GM23338 (cell line): ENCODE results near the gene CCBE1. TPM values are rescaled to one million over a fixed set of nuclear protein-coding genes. Genes with fewer than 3 reads are reported as not detected.

Source experiments
- ATAC-seq: fragments of 200-7000 bp; cut with Tn5 transposase; 3 replicates; pipeline ENCODE4 v1.9.1; 2020
- DNase-seq: peaks from one replicate; pipeline ENCODE4 v3.0.0-alpha.2; 2015; ENCODE audit warnings: low spot score
- H2AFZ ChIP-seq: fragments of 200-600 bp; sonication (generic); 2 replicates; pipeline ENCODE4 v1.8.0; 2016; ENCODE audit warnings: antibody characterized with exemption, mild to moderate bottlenecking, moderate library complexity
- H3F3A ChIP-seq: fragments of 200-600 bp; sonication (generic); replicated peaks from 2 replicates; pipeline ENCODE4 v1.8.0; 2017; ENCODE audit warnings: antibody characterized with exemption, mixed run types, low read depth
- H3K27ac ChIP-seq: fragments of 200-600 bp; sonication (generic); 2 replicates; pipeline ENCODE4 v1.6.1; 2016; ENCODE audit warnings: low read depth
- H3K27me3 ChIP-seq: fragments of 200-600 bp; sonication (generic); 2 replicates; pipeline ENCODE4 v1.8.0; 2016; ENCODE audit warnings: mild to moderate bottlenecking, mixed run types, moderate library complexity; ENCODE audit not compliant: insufficient read depth
- H3K36me3 ChIP-seq: fragments of 200-600 bp; sonication (generic); 2 replicates; pipeline ENCODE4 v1.8.0; 2016; ENCODE audit warnings: mild to moderate bottlenecking; ENCODE audit not compliant: insufficient read depth
- H3K4me1 ChIP-seq: fragments of 200-600 bp; sonication (generic); 2 replicates; pipeline ENCODE4 v1.8.0; 2016; ENCODE audit warnings: mild to moderate bottlenecking, moderate library complexity; ENCODE audit not compliant: insufficient read depth
- H3K4me2 ChIP-seq: fragments of 200-600 bp; sonication (generic); 2 replicates; pipeline ENCODE4 v1.7.1; 2017; ENCODE audit warnings: mixed run types
- H3K4me3 ChIP-seq: fragments of 200-600 bp; sonication (generic); 2 replicates; pipeline ENCODE4 v1.6.1; 2016; ENCODE audit warnings: mixed run types
- H3K79me2 ChIP-seq: fragments of 200-600 bp; sonication (generic); replicated peaks from 2 replicates; pipeline ENCODE4 v1.8.0; 2017; ENCODE audit warnings: mild to moderate bottlenecking; ENCODE audit not compliant: insufficient read depth
- H3K9me2 ChIP-seq: fragments of 200-600 bp; sonication (generic); 2 replicates; pipeline ENCODE4 v1.8.0; 2017; ENCODE audit not compliant: insufficient read depth
- H4K20me1 ChIP-seq: fragments of 200-600 bp; sonication (generic); replicated peaks from 2 replicates; pipeline ENCODE4 v1.8.0; 2017; ENCODE audit warnings: mild to moderate bottlenecking; ENCODE audit not compliant: insufficient read depth
- H3K27ac Mint-ChIP-seq: 2 replicates; pipeline ENCODE4 v1.8.0; 2020; ENCODE audit warnings: inconsistent platforms, mild to moderate bottlenecking, moderate library complexity, mixed read lengths
- H3K27me3 Mint-ChIP-seq: 3 replicates; pipeline ENCODE4 v1.8.0; 2022; ENCODE audit warnings: low read depth, mild to moderate bottlenecking, moderate library complexity, mixed read lengths, inconsistent platforms; ENCODE audit not compliant: insufficient read depth, poor library complexity
- H3K36me3 Mint-ChIP-seq: 3 replicates; pipeline ENCODE4 v1.8.0; 2021; ENCODE audit warnings: low read depth, mild to moderate bottlenecking, inconsistent platforms, moderate library complexity, mixed read lengths
- H3K4me1 Mint-ChIP-seq: 3 replicates; pipeline ENCODE4 v1.8.0; 2020; ENCODE audit warnings: mild to moderate bottlenecking, inconsistent platforms, mixed read lengths
- H3K4me3 Mint-ChIP-seq: 3 replicates; pipeline ENCODE4 v1.8.0; 2021; ENCODE audit warnings: moderate library complexity, mild to moderate bottlenecking, inconsistent platforms, mixed read lengths
- H3K9me3 Mint-ChIP-seq: 3 replicates; pipeline ENCODE4 v1.8.0; 2020; ENCODE audit warnings: moderate library complexity, mild to moderate bottlenecking, inconsistent platforms, mixed read lengths
- CREB1 ChIP-seq: fragments of 250-450 bp; sonication (Bioruptor Pico); IDR thresholded peaks from 2 replicates; pipeline ENCODE4 v1.5.0; 2020; ENCODE audit warnings: low read depth, mild to moderate bottlenecking, moderate library complexity
- CTCF ChIP-seq, 2 experiments: fragments of 200-600 bp in 1 of 2; sonication (generic) in 1 of 2; conservative IDR thresholded peaks; 2 replicates each; pipeline versions ENCODE4 v1.5.1 to v1.6.1; 2016 to 2017; ENCODE audit warnings: antibody characterized with exemption in 2 of 2, low read depth in 2 of 2, mild to moderate bottlenecking in 2 of 2, moderate library complexity in 1 of 2
- EZH2 ChIP-seq: fragments of 200-600 bp; sonication (generic); IDR thresholded peaks from one replicate; pipeline ENCODE4 v1.8.0; 2017; ENCODE audit warnings: antibody characterized with exemption, mild to moderate bottlenecking, low read depth; ENCODE audit not compliant: unreplicated experiment
- EZH2phosphoT487 ChIP-seq: fragments of 200-600 bp; sonication (generic); IDR thresholded peaks from one replicate; pipeline ENCODE4 v1.8.1; 2018; ENCODE audit warnings: antibody characterized with exemption; ENCODE audit not compliant: unreplicated experiment
- JUNB ChIP-seq: IDR thresholded peaks from one replicate; pipeline ENCODE4 v1.6.1; 2016; ENCODE audit warnings: antibody characterized with exemption; ENCODE audit not compliant: unreplicated experiment
- NANOG ChIP-seq: IDR thresholded peaks from 2 replicates; pipeline ENCODE4 v1.6.1; 2016; ENCODE audit warnings: antibody characterized with exemption, borderline replicate concordance
- POLR2AphosphoS5 ChIP-seq: IDR thresholded peaks from 2 replicates; pipeline ENCODE4 v1.6.1; 2016; ENCODE audit warnings: antibody characterized with exemption, low read depth
- STAT1 ChIP-seq: IDR thresholded peaks from one replicate; pipeline ENCODE4 v1.6.1; 2016; ENCODE audit warnings: antibody characterized with exemption; ENCODE audit not compliant: unreplicated experiment
- ZNF114 ChIP-seq: fragments of 250-450 bp; sonication (Bioruptor Pico); IDR thresholded peaks from 2 replicates; pipeline ENCODE4 v1.5.0; 2020; ENCODE audit warnings: mild to moderate bottlenecking, moderate library complexity
- ZNF331 ChIP-seq: fragments of 250-450 bp; sonication (Bioruptor Pico); IDR thresholded peaks from 2 replicates; pipeline ENCODE4 v1.5.0; 2020; ENCODE audit warnings: low read depth, mild to moderate bottlenecking, moderate library complexity
- ZNF462 ChIP-seq: fragments of 250-450 bp; sonication (Bioruptor Pico); IDR thresholded peaks from 2 replicates; pipeline ENCODE4 v1.5.0; 2020; ENCODE audit warnings: mild to moderate bottlenecking, moderate library complexity
- polyA plus RNA-seq: library from polyadenylated mRNA; unstranded; fragments of >200 nt; fragmentation: Nextera tagmentation; extraction: Ambion mirVana; gene quantifications from 2 replicates; pipeline ENCODE4 v1.2.1, GENCODE V29; 2016
- total RNA-seq: library from RNA; depleted of rRNA; stranded (reverse); fragments of >200 nt; shearing (Covaris generic); gene quantifications from 2 replicates; pipeline ENCODE4 v1.2.3, GENCODE V29; 2014
- TF ChIP-seq, protein P1 (sequence below): IDR thresholded peaks from one replicate; pipeline ENCODE4 v1.6.1; 2018; ENCODE audit warnings: antibody characterized with exemption; ENCODE audit not compliant: unreplicated experiment
- TF ChIP-seq, protein P2 (sequence below): IDR thresholded peaks from 2 replicates; pipeline ENCODE4 v1.6.1; 2016; ENCODE audit warnings: antibody characterized with exemption

Gene CCBE1
- total and polyA plus RNA-seq, 2 experiments from 2014 or later: 2.1 to 2.6 TPM

- Mint-ChIP-seq H3K9me3 (no peaks in the 10 kb centered on the region), H3K36me3 (no peaks in the 10 kb centered on the region), H3K27ac (no peak overlapping the region), H3K4me1 (peaks cover 61% of the 10 kb centered on the region), H3K4me3 (no peak overlapping the region), H3K27me3 (peaks cover 9% of the 10 kb centered on the region)
- Histone ChIP-seq H3K4me3 (no peak overlapping the region), H3K4me1 (peaks cover 48% of the 10 kb centered on the region), H3F3A (no peaks in the 10 kb centered on the region), H3K27me3 (peaks cover 13% of the 10 kb centered on the region), H3K4me2 (no peak overlapping the region), H3K79me2 (no peaks in the 10 kb centered on the region), H2AFZ (no peak overlapping the region), H4K20me1 (no peaks in the 10 kb centered on the region), H3K9me2 (peaks cover 10% of the 10 kb centered on the region), H3K27ac (no peak overlapping the region), H3K36me3 (no peaks in the 10 kb centered on the region)
- ATAC-seq (no peak), DNase-seq (no peak)
- TF ChIP-seq ZNF331 (CRISPR knock-in tag) (no peak), EZH2 (no peak), EZH2phosphoT487 (no peak), JUNB (no peak), POLR2AphosphoS5 (no peak), CREB1 (no peak), ZNF114 (no peak), ZNF462 (CRISPR knock-in tag) (no peak), CTCF (conservative IDR thresholded peaks at IDR 0.05; ENCODE audit: low read depth in 2 of 2) (no peak), NANOG (no peak), STAT1 (no peak)
- TF ChIP-seq, protein P1, sequence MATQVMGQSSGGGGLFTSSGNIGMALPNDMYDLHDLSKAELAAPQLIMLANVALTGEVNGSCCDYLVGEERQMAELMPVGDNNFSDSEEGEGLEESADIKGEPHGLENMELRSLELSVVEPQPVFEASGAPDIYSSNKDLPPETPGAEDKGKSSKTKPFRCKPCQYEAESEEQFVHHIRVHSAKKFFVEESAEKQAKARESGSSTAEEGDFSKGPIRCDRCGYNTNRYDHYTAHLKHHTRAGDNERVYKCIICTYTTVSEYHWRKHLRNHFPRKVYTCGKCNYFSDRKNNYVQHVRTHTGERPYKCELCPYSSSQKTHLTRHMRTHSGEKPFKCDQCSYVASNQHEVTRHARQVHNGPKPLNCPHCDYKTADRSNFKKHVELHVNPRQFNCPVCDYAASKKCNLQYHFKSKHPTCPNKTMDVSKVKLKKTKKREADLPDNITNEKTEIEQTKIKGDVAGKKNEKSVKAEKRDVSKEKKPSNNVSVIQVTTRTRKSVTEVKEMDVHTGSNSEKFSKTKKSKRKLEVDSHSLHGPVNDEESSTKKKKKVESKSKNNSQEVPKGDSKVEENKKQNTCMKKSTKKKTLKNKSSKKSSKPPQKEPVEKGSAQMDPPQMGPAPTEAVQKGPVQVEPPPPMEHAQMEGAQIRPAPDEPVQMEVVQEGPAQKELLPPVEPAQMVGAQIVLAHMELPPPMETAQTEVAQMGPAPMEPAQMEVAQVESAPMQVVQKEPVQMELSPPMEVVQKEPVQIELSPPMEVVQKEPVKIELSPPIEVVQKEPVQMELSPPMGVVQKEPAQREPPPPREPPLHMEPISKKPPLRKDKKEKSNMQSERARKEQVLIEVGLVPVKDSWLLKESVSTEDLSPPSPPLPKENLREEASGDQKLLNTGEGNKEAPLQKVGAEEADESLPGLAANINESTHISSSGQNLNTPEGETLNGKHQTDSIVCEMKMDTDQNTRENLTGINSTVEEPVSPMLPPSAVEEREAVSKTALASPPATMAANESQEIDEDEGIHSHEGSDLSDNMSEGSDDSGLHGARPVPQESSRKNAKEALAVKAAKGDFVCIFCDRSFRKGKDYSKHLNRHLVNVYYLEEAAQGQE: no peak
- TF ChIP-seq, protein P2, sequence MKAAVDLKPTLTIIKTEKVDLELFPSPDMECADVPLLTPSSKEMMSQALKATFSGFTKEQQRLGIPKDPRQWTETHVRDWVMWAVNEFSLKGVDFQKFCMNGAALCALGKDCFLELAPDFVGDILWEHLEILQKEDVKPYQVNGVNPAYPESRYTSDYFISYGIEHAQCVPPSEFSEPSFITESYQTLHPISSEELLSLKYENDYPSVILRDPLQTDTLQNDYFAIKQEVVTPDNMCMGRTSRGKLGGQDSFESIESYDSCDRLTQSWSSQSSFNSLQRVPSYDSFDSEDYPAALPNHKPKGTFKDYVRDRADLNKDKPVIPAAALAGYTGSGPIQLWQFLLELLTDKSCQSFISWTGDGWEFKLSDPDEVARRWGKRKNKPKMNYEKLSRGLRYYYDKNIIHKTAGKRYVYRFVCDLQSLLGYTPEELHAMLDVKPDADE: no peak
Observed at GRCh38 chr18:59686260-59686659, 11.0 kb downstream of the CCBE1 start.
